WTC11 (cell line): ENCODE data around the gene ANKMY2. TPM values are rescaled to one million over a fixed set of nuclear protein-coding genes. Genes with fewer than 3 reads are reported as not detected.

Experiments
- ATAC-seq: fragments of 200-7000 bp; cut with Tn5 transposase; 2 replicates; pipeline ENCODE4 v1.10.0; 2021; ENCODE audit warnings: mild to moderate bottlenecking, moderate library complexity
- CTCF ChIA-PET: fragments of 300-600 bp; sonication (Branson Sonifier 250); formaldehyde crosslinking; loops from one replicate; lab custom pipeline; 2021; ENCODE audit warnings: antibody characterized with exemption; lab: Charles Lee
- POLR2A ChIA-PET: fragments of 350-600 bp; sonication (Branson Sonifier 250); formaldehyde crosslinking; loops from one replicate; lab custom pipeline; 2021; ENCODE audit warnings: antibody characterized with exemption; lab: Charles Lee
- DNase-seq: peaks from one replicate; pipeline ENCODE4 v3.0.0; 2021; ENCODE audit warnings: low spot score
- H3K27ac Mint-ChIP-seq: 2 replicates; pipeline ENCODE4 v1.8.0; 2021; ENCODE audit warnings: mixed read lengths
- H3K27me3 Mint-ChIP-seq: 2 replicates; pipeline ENCODE4 v1.8.0; 2021; ENCODE audit warnings: low read depth, mild to moderate bottlenecking, moderate library complexity, mixed read lengths
- H3K36me3 Mint-ChIP-seq: 2 replicates; pipeline ENCODE4 v1.8.0; 2021; ENCODE audit warnings: mixed read lengths
- H3K4me1 Mint-ChIP-seq: 2 replicates; pipeline ENCODE4 v1.8.0; 2022; ENCODE audit warnings: mixed read lengths
- H3K4me3 Mint-ChIP-seq: 2 replicates; pipeline ENCODE4 v1.8.0; 2021; ENCODE audit warnings: mild to moderate bottlenecking, moderate library complexity, mixed read lengths
- H3K9me3 Mint-ChIP-seq: 2 replicates; pipeline ENCODE4 v1.8.0; 2021; ENCODE audit warnings: mixed read lengths
- ATF6 ChIP-seq: sonication (generic); formaldehyde crosslinking; IDR thresholded peaks from 2 replicates; pipeline ENCODE4 v1.8.1; 2023; ENCODE audit warnings: mild to moderate bottlenecking, missing genetic modification reagents
- CDX4 ChIP-seq: fragments of 250-450 bp; sonication (Bioruptor Pico); IDR thresholded peaks from 2 replicates; pipeline ENCODE4 v1.9.0; 2021; ENCODE audit warnings: moderate library complexity, mild to moderate bottlenecking, inconsistent platforms, borderline replicate concordance
- E2F5 ChIP-seq: sonication (generic); formaldehyde crosslinking; IDR thresholded peaks from 2 replicates; pipeline ENCODE4 v1.8.1; 2022; ENCODE audit warnings: mild to moderate bottlenecking, moderate library complexity, missing genetic modification reagents
- ETV6 ChIP-seq: sonication (generic); formaldehyde crosslinking; IDR thresholded peaks from 2 replicates; pipeline ENCODE4 v1.8.1; 2022; ENCODE audit warnings: mild to moderate bottlenecking, missing genetic modification reagents
- FOXJ3 ChIP-seq: sonication (generic); formaldehyde crosslinking; IDR thresholded peaks from 2 replicates; pipeline ENCODE4 v1.9.0; 2021; ENCODE audit warnings: missing genetic modification reagents, mild to moderate bottlenecking, borderline replicate concordance
- HMGXB4 ChIP-seq: sonication (generic); formaldehyde crosslinking; IDR thresholded peaks from 2 replicates; pipeline ENCODE4 v1.8.1; 2023; ENCODE audit warnings: mild to moderate bottlenecking, moderate library complexity, missing genetic modification reagents
- NFATC4 ChIP-seq: fragments of 250-450 bp; sonication (Bioruptor Pico); IDR thresholded peaks from 2 replicates; pipeline ENCODE4 v1.9.0; 2021; ENCODE audit warnings: mild to moderate bottlenecking
- PREB ChIP-seq: sonication (generic); formaldehyde crosslinking; IDR thresholded peaks from 2 replicates; pipeline ENCODE4 v1.8.1; 2022; ENCODE audit warnings: mild to moderate bottlenecking, missing genetic modification reagents, moderate library complexity, borderline replicate concordance
- SMAD3 ChIP-seq: sonication (generic); formaldehyde crosslinking; IDR thresholded peaks from 2 replicates; pipeline ENCODE4 v1.8.0; 2022; ENCODE audit warnings: missing genetic modification reagents, mild to moderate bottlenecking, borderline replicate concordance
- SMAD4 ChIP-seq: sonication (generic); formaldehyde crosslinking; IDR thresholded peaks from 2 replicates; pipeline ENCODE4 v1.8.0; 2022; ENCODE audit warnings: mild to moderate bottlenecking, missing genetic modification reagents
- ZBTB21 ChIP-seq: sonication (generic); formaldehyde crosslinking; IDR thresholded peaks from 2 replicates; pipeline ENCODE4 v1.8.1; 2023; ENCODE audit warnings: mild to moderate bottlenecking, missing genetic modification reagents, borderline replicate concordance
- ZMAT4 ChIP-seq: fragments of 250-450 bp; sonication (Bioruptor Pico); IDR thresholded peaks from 2 replicates; pipeline ENCODE4 v1.9.0; 2021; ENCODE audit warnings: mild to moderate bottlenecking
- ZNF423 ChIP-seq: fragments of 250-450 bp; sonication (Bioruptor Pico); IDR thresholded peaks from 2 replicates; pipeline ENCODE4 v2.1.2; 2022; ENCODE audit warnings: mild to moderate bottlenecking, moderate library complexity
- ZNF512 ChIP-seq: sonication (generic); formaldehyde crosslinking; IDR thresholded peaks from 2 replicates; pipeline ENCODE4 v1.8.1; 2022; ENCODE audit warnings: missing genetic modification reagents, borderline replicate concordance
- ZNF532 ChIP-seq: fragments of 250-450 bp; sonication (Bioruptor Pico); IDR thresholded peaks from 2 replicates; pipeline ENCODE4 v1.9.0; 2021; ENCODE audit warnings: mild to moderate bottlenecking, borderline replicate concordance
- ZSCAN18 ChIP-seq: fragments of 250-450 bp; sonication (Bioruptor Pico); IDR thresholded peaks from 2 replicates; pipeline ENCODE4 v2.1.2; 2022; ENCODE audit warnings: mild to moderate bottlenecking, moderate library complexity
- total RNA-seq: library from RNA; stranded (reverse); gene quantifications from 3 replicates; pipeline ENCODE4 v1.2.3, GENCODE V29; 2021

The ANKMY2 gene
- total RNA-seq, 1 experiment from 2014 or later, result 13.6 TPM

GRCh38 chr7:16562456-16563220, 82.9 kb downstream of the ANKMY2 start (continued):
- TF ChIP-seq ATF6 (CRISPR knock-in tag), result no peak
- TF ChIP-seq CDX4 (CRISPR knock-in tag), result no peak
- TF ChIP-seq SMAD4, result no peak
- no peak for TF ChIP-seq ZNF423 (CRISPR knock-in tag)
- no peak for TF ChIP-seq PREB (CRISPR knock-in tag)
- no peak for TF ChIP-seq SMAD3 (CRISPR knock-in tag)

GRCh38 chr7:16561943-16562342, 83.6 kb downstream of the ANKMY2 start:
- ATAC-seq (peak; percentile 91), DNase-seq (no peak)
- H3K4me1 Mint-ChIP-seq, result peaks cover 9% of the 10 kb centered on the region
- no peaks in the 10 kb centered on the region for H3K9me3 Mint-ChIP-seq
- no peak overlapping the region for H3K4me3 Mint-ChIP-seq
- no peaks in the 10 kb centered on the region for H3K27me3 Mint-ChIP-seq
- TF ChIP-seq ZBTB21 (CRISPR knock-in tag), result no peak
- no peak for TF ChIP-seq FOXJ3
- TF ChIP-seq NFATC4, result no peak
- ChIA-PET POLR2A (no interaction called here), CTCF (interaction anchor here (1.2 kb wide), 1 partner anchor 14 kb away, joined by 4 read pairs; no protein-coding TSS in a partner anchor)
- no peaks in the 10 kb centered on the region for H3K36me3 Mint-ChIP-seq
- H3K27ac Mint-ChIP-seq, result no peak overlapping the region

GRCh38 chr7:16559497-16560179, 85.9 kb downstream of the ANKMY2 start:
- no peak for ATAC-seq
- no peaks in the 10 kb centered on the region for H3K9me3 Mint-ChIP-seq
- POLR2A ChIA-PET, result no interaction called here
- TF ChIP-seq ZNF532 (CRISPR knock-in tag), result no peak
- TF ChIP-seq HMGXB4 (CRISPR knock-in tag), result no peak
- TF ChIP-seq ZNF512 (CRISPR knock-in tag), result no peak
- no peak for TF ChIP-seq ETV6 (CRISPR knock-in tag)
- TF ChIP-seq E2F5 (CRISPR knock-in tag), result no peak
- TF ChIP-seq ZSCAN18 (CRISPR knock-in tag), result no peak
- no peak for TF ChIP-seq NFATC4
- TF ChIP-seq ZMAT4, result no peak

More at GRCh38 chr7:16559497-16560179, 85.9 kb downstream of the ANKMY2 start:
- Mint-ChIP-seq H3K36me3 (no peaks in the 10 kb centered on the region), H3K27ac (no peak overlapping the region), H3K4me3 (no peak overlapping the region), H3K27me3 (no peaks in the 10 kb centered on the region), H3K4me1 (peaks cover 9% of the 10 kb centered on the region)
- CTCF ChIA-PET, result no interaction called here
- no peak for DNase-seq
